HEK293 (cell line): ENCODE data around the gene ZFP91.

Experiments used
- BCL6B ChIP-seq: fragments of 450-650 bp; formaldehyde crosslinking; IDR thresholded peaks from 2 replicates; pipeline ENCODE4 v1.5.1; 2017; ENCODE audit warnings: missing biosample characterization, missing genetic modification characterization
- HIC1 ChIP-seq: fragments of 450-650 bp; formaldehyde crosslinking; IDR thresholded peaks from 2 replicates; pipeline ENCODE4 v1.5.1; 2016; ENCODE audit warnings: missing biosample characterization, missing genetic modification characterization
- HOXA7 ChIP-seq: sonication (generic); formaldehyde crosslinking; IDR thresholded peaks from 2 replicates; pipeline ENCODE4 v1.8.1; 2022; ENCODE audit warnings: missing genetic modification reagents, borderline replicate concordance
- MZF1 ChIP-seq: fragments of 450-650 bp; formaldehyde crosslinking; IDR thresholded peaks from 2 replicates; pipeline ENCODE4 v1.5.1; 2017; ENCODE audit warnings: missing biosample characterization, missing genetic modification characterization, borderline replicate concordance
- REPIN1 ChIP-seq: fragments of 450-650 bp; formaldehyde crosslinking; IDR thresholded peaks from 2 replicates; pipeline ENCODE4 v1.5.1; 2017; ENCODE audit warnings: missing biosample characterization, missing genetic modification characterization, low read depth
- SCRT2 ChIP-seq: fragments of 450-650 bp; formaldehyde crosslinking; IDR thresholded peaks from 2 replicates; pipeline ENCODE4 v1.5.1; 2016; ENCODE audit warnings: missing biosample characterization, missing genetic modification characterization
- ZBTB21 ChIP-seq: fragments of 450-650 bp; formaldehyde crosslinking; IDR thresholded peaks from 2 replicates; pipeline ENCODE4 v1.5.1; 2017; ENCODE audit warnings: missing biosample characterization, missing genetic modification characterization
- ZBTB48 ChIP-seq: fragments of 450-650 bp; formaldehyde crosslinking; IDR thresholded peaks from 2 replicates; pipeline ENCODE4 v1.5.1; 2016; ENCODE audit warnings: missing biosample characterization, missing genetic modification characterization
- ZFP3 ChIP-seq: fragments of 450-650 bp; formaldehyde crosslinking; IDR thresholded peaks from 2 replicates; pipeline ENCODE4 v1.5.1; 2016; ENCODE audit warnings: low read depth, missing biosample characterization, missing genetic modification characterization
- ZNF175 ChIP-seq: fragments of 450-650 bp; formaldehyde crosslinking; IDR thresholded peaks from 2 replicates; pipeline ENCODE4 v1.5.1; 2016; ENCODE audit warnings: missing biosample characterization, missing genetic modification characterization
- ZNF18 ChIP-seq: fragments of 450-650 bp; formaldehyde crosslinking; IDR thresholded peaks from 2 replicates; pipeline ENCODE4 v1.5.1; 2016; ENCODE audit warnings: missing biosample characterization, missing genetic modification characterization
- ZNF2 ChIP-seq: fragments of 450-650 bp; formaldehyde crosslinking; IDR thresholded peaks from 2 replicates; pipeline ENCODE4 v1.5.1; 2016; ENCODE audit warnings: missing biosample characterization, missing genetic modification characterization
- ZNF280C ChIP-seq: fragments of 450-650 bp; formaldehyde crosslinking; IDR thresholded peaks from 2 replicates; pipeline ENCODE4 v1.5.1; 2016; ENCODE audit warnings: missing biosample characterization, missing genetic modification characterization
- ZNF280D ChIP-seq: fragments of 450-650 bp; formaldehyde crosslinking; IDR thresholded peaks from 2 replicates; pipeline ENCODE4 v1.5.1; 2016; ENCODE audit warnings: missing biosample characterization, missing genetic modification characterization
- ZNF292 ChIP-seq: fragments of 450-650 bp; formaldehyde crosslinking; IDR thresholded peaks from 2 replicates; pipeline ENCODE4 v1.5.1; 2016; ENCODE audit warnings: low read depth, missing biosample characterization, missing genetic modification characterization, borderline replicate concordance
- ZNF341 ChIP-seq: fragments of 450-650 bp; formaldehyde crosslinking; IDR thresholded peaks from 2 replicates; pipeline ENCODE4; 2016; ENCODE audit warnings: low read depth, missing biosample characterization, missing genetic modification characterization
- ZNF391 ChIP-seq: fragments of 450-650 bp; formaldehyde crosslinking; IDR thresholded peaks from 2 replicates; pipeline ENCODE4 v1.5.1; 2016; ENCODE audit warnings: low read depth, missing biosample characterization, missing genetic modification characterization, borderline replicate concordance
- ZNF394 ChIP-seq: fragments of 450-650 bp; formaldehyde crosslinking; IDR thresholded peaks from 2 replicates; pipeline ENCODE4 v1.5.1; 2016; ENCODE audit warnings: missing biosample characterization, missing genetic modification characterization, mild to moderate bottlenecking, moderate library complexity, borderline replicate concordance
- ZNF529 ChIP-seq: fragments of 450-650 bp; formaldehyde crosslinking; IDR thresholded peaks from 2 replicates; pipeline ENCODE4 v1.5.1; 2017; ENCODE audit warnings: missing genetic modification characterization, missing biosample characterization; ENCODE audit not compliant: insufficient replicate concordance
- ZNF626 ChIP-seq: fragments of 450-650 bp; sonication (Bioruptor Pico); formaldehyde crosslinking; IDR thresholded peaks from 2 replicates; pipeline ENCODE4 v1.5.1; 2018; ENCODE audit warnings: missing biosample characterization, missing genetic modification characterization, inconsistent platforms
- ZNF645 ChIP-seq: fragments of 450-650 bp; formaldehyde crosslinking; IDR thresholded peaks from 2 replicates; pipeline ENCODE4; 2016; ENCODE audit warnings: missing biosample characterization, missing genetic modification characterization
- ZNF658 ChIP-seq: fragments of 450-650 bp; formaldehyde crosslinking; IDR thresholded peaks from 2 replicates; pipeline ENCODE4; 2016; ENCODE audit warnings: missing biosample characterization, missing genetic modification characterization
- ZNF701 ChIP-seq: fragments of 450-650 bp; formaldehyde crosslinking; IDR thresholded peaks from 2 replicates; pipeline ENCODE4 v1.5.1; 2016; ENCODE audit warnings: missing biosample characterization, missing genetic modification characterization

The ZFP91 gene

GRCh38 chr11:58579192-58580129 lies 598 bp downstream of the ZFP91 start (continued):
- TF ChIP-seq HOXA7 (no peak), HIC1 (tag by site-specific recombination) (peak; percentile 92), ZNF18 (no peak; the same call in 1 of the 2 replicates), REPIN1 (tag by site-specific recombination) (no peak), ZBTB21 (tag by site-specific recombination) (peak; percentile 95), ZNF280D (tag by site-specific recombination) (no peak), ZNF701 (no peak), ZNF658 (no peak), ZFP3 (no peak), ZNF529 (tag by site-specific recombination) (no peak), ZNF175 (tag by site-specific recombination) (no peak), SCRT2 (tag by site-specific recombination) (no peak), ZNF2 (peak; percentile 79), ZNF391 (tag by site-specific recombination) (peak; percentile 86; the same call in 1 of the 2 replicates), ZNF292 (tag by site-specific recombination) (no peak), ZNF394 (tag by site-specific recombination) (peak; percentile 45; the same call in 1 of the 2 replicates), ZNF280C (tag by site-specific recombination) (no peak), ZNF645 (no peak), ZNF626 (tag by site-specific recombination) (no peak), ZBTB48 (tag by site-specific recombination) (peak; percentile 86), ZNF341 (tag by site-specific recombination) (peak; percentile 67), MZF1 (no peak), BCL6B (tag by site-specific recombination) (no peak)
